Stimulated activated CD4-positive, alpha-beta T cell treated with anti-CD3 and anti-CD28 coated beads, Interleukin-15, amount 100 ng/mL, for 48 hours (primary cell): ENCODE measurements around the gene MIPOL1.
"Not testable (repeated sequence)": the region's sequence is repeated elsewhere in the genome, so short reads cannot be mapped to it uniquely, and the experiment has no call there.

Experiments used
- DNase-seq, 2 donors: peaks; one replicate each; pipeline ENCODE4 v3.0.0-alpha.2; 2020; ENCODE audit warnings: low read depth in 2 of 2

The MIPOL1 gene

DNA sequence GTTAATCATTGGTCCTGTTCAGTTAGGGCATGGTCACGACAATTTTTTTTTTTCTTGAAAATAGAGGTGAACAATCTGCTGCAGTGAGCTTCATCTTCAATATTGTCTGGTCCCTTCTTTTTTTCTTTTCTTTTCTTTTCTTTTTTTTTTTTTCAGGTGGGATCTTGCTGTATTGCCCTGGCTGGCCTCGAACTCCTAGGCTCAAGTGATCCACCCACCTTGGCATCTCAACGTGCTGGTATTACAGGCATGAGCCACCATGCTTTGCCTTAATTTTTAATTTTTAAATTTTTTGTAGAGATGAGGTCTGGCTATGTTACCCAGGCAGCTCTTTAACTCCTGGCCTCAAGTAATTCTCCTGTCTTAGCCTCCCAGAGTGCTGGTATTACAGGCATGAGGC lies 36.5 kb downstream of the MIPOL1 start:
- DNase-seq: no peak

GRCh38 chr14:37236044-37236443 lies 38.3 kb downstream of the MIPOL1 start:
- not testable (repeated sequence) for DNase-seq

GRCh38 chr14:37237094-37237493 lies 39.4 kb downstream of the MIPOL1 start:
- no peak for DNase-seq

GRCh38 chr14:37237735-37238200 lies 40.0 kb downstream of the MIPOL1 start:
- DNase-seq: no peak

DNA sequence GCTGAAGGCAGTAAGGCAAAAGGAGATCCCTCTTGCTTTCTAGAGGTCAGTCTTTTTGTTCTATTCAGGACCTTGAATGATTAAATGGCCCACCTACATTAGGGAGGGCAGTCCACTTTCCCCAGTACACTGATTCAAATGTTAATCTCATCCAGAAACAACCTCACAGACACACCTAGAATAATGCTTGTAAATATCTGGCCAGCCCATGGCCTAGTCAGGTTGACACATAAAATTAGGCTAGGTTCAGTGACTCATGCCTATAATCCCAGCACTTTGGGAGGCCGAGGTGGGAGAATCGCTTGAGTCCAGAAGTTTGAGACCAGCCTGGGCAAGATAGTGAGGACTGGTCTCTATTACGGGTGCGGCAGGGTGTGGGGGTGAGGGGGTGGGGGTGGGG lies 43.5 kb downstream of the MIPOL1 start:
- no peak for DNase-seq

GRCh38 chr14:37246427-37246829 lies 48.7 kb downstream of the MIPOL1 start:
- no peak for DNase-seq

- no peak for DNase-seq
These were observed 50.2 kb downstream of the MIPOL1 start for GRCh38 chr14:37247791-37248461.

DNA sequence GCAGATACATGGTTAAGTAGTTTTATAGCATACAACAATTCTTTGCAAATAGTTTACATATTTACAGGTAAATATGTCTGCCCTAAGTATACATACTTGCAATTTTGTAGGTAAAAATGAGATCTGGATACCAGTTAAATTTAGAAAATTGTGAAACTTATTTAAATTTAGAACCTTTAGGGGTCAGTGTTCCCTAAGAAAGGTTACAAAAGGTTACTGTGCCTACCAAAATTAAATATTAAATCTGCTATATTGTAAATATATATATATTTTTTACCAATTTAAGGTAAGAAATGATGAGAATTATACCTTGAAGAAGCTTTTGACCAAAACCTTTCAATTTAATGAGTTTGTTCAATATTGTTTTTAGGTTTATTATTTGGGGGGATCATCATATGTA lies 54.0 kb downstream of the MIPOL1 start:
- no peak for DNase-seq

GRCh38 chr14:37252434-37252833 lies 54.7 kb downstream of the MIPOL1 start:
- no peak for DNase-seq

DNA sequence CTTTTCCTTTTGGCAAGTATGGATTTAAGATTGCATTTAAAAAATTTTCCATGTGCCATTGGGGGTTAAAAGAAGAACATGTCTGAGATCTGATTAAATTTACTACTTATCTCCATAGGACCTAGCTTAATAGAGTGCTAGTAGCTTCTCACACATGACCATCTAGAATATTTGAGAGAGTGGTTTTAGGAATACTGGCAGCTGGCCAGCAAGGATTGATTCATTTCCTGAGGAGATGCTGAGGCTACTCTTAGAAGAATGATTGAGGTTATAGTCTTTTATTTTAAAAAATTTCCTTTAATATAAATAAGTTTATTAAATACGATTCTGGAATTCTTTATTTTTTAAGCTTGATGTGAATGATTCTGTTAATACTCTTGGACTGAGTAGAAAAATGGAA lies 56.2 kb downstream of the MIPOL1 start:
- DNase-seq: no peak

DNA sequence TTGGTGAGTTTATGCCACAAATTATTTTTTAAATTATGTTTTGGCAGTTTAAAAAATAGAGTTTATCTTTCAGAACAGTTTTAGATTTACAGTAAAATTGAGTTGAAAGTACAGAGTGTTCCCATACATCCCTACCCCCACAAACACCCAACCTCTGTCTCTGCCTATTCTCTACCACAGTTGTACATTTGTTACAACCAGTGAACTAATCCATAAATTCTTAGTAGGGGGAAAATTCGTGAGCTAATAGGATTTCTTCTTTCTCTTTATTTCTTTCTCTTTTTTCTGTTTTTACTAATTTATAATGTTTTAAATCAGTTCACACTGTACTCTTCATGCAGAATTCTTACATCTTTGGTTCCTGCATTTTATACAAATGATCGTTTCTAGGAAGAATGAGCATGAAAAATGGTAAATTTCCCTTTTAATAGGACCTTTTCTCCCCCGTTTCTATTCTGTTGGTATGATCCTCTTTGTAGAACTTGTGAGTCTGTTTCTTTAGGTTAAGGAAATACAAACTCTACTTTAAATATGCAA lies 56.7 kb downstream of the MIPOL1 start:
- DNase-seq: no peak

- DNase-seq: no peak
These were observed 59.8 kb downstream of the MIPOL1 start for GRCh38 chr14:37257501-37258070.

- no peak for DNase-seq
These were observed 64.9 kb downstream of the MIPOL1 start for GRCh38 chr14:37262649-37263048.

GRCh38 chr14:37263656-37264236 lies 66.0 kb downstream of the MIPOL1 start:
- no peak for DNase-seq

DNA sequence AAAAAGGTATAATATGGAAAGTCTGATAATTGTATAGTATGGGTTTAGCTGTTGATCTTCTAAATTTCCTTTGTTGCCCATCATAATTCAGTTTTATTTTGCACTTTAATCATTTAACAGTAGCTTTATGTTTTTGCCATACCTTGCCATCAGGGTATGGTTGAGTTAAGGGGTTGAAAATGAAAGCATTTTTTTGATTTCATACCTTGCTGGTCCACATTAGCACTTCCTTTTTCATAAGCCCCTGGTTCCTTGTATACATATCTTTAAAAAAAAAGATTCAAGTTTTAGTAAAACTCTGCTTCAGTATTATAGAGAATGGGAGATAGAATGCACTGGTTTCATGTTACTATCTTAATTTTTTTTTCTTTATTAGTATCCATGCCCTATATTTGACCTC lies 71.1 kb downstream of the MIPOL1 start:
- DNase-seq: no peak

GRCh38 chr14:37270629-37271028 lies 72.9 kb downstream of the MIPOL1 start:
- no peak for DNase-seq

GRCh38 chr14:37272569-37272968 lies 74.8 kb downstream of the MIPOL1 start:
- DNase-seq: no peak

DNA sequence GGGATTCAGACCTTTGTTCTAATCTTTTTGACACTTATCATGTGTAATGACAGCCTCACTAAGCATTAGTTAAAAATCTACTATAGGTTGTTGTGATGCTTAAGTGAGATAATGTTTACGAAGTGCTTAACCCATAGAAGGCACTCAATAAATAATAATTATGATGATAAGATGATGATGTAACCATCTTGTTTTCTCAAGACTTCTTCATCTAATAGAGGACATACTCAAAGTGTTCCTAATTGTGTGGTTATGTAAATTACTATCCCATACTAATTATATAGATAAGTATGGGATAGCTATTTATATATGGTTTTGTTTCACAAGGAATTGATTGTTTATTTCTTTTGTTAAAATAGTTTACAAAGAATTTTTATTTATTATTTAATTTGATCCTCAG lies 76.9 kb downstream of the MIPOL1 start:
- DNase-seq: no peak

GRCh38 chr14:37275963-37276362 lies 78.2 kb downstream of the MIPOL1 start:
- DNase-seq: no peak

DNA sequence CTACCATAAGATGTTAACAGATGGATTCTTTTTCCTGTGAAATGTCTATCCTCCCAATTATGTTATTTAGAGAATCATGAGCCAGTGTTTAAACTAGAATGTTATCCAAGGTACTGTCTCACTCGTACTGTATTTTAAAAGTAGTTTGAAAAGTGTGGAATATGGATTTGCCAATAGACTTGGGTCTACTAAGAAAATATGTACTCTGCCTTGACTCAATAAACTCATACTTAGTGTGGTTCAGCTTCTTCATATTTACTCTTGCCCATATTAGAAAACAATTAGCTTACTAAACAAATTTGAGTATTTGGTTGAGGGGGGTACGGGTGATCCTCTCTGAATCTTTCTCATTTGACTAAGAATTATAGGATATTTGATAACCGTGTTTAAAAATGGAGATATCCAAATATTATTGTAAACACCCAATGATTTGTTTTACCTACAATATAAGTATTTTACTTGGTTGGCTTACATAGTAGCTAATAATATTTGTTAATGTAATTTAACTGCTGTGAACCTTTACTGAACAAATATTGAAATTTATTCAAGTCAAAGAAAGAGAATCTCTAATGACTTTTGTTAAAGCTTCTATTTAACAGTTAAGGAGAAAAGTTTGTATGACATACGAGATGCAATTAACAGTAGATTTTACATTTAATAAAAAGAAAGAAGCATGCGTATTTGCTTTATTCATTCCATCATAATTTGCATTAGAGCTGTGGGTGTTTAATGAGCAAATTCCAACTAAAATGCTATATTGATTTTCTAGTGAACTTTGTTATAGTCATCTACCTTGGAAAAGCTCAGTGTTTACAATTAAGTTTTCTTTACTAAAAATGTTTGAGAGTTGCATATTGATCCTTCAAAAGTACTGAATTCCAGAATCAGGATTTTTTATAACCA lies 81.2 kb downstream of the MIPOL1 start:
- no peak for DNase-seq

GRCh38 chr14:37279818-37280217 lies 82.1 kb downstream of the MIPOL1 start:
- no peak for DNase-seq

DNA sequence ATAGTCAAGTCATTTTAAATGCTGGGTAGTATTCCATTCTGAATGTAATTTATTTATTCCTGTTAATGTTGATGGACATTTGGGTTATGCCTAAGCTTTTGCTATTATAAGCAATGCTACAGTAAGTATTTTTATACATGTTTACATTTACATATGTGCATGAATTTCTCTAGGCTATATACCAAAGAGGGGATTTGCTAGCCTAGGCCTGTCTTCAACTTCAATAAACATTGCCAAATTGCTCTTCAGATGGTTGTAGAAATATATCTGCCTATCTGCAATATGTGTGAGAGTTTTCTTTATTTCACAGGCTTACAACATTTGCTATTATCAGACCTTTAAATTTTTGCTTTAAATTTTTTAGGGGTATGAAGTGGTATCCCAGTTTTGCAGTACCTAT lies 87.0 kb downstream of the MIPOL1 start:
- no peak for DNase-seq
